GM10248 (cell line): ENCODE measurements around the gene BCAS1.
A peak's percentile ranks its signal among the peaks of the same experiment; 100 is the strongest.

Source experiments
- CTCF ChIA-PET: fragments of 300-600 bp; sonication (Branson Sonifier 250); formaldehyde crosslinking; extraction: SDS; loops from one replicate; lab custom pipeline; 2021; ENCODE audit warnings: antibody characterized with exemption; lab: Yijun Ruan, JAX
- POLR2A ChIA-PET: fragments of 350-650 bp; sonication (Branson Sonifier 250); formaldehyde crosslinking; extraction: SDS; loops from one replicate; lab custom pipeline; 2020; ENCODE audit warnings: antibody characterized with exemption; lab: Yijun Ruan, JAX
- DNase-seq: peaks from one replicate; pipeline ENCODE4 v3.0.0; 2012; ENCODE audit errors: extremely low spot score
- TF ChIP-seq, protein P1 (sequence below): IDR thresholded peaks from 2 replicates; pipeline ENCODE4 v1.5.1; 2012; ENCODE audit warnings: mild to moderate bottlenecking, low read depth; ENCODE audit errors: extremely low read depth, missing control alignments, control extremely low read depth

BCAS1 gene

DNA sequence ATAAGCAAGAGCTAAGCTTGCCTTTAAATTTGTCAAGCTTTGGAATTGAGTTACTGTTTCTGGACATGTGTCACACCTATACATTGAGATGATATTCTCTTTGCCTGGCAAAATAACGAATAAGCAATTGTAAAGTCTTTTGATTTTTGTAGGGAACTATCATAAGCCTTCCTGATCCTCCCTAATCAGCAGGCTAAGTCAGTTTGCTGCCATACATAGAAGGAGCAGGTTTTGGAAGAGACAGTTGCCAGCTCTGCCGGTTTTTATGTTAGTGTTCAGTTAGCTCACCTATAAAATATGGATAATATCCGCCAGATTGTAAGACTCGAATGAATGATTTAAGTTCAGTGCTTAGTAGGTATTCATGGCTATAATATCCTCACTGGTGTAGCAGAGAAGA is 34.4 kb upstream of the BCAS1 start:
- ChIA-PET POLR2A (no interaction called here), CTCF (interaction anchor here (0.8 to 5.6 kb wide), 18 partner anchors 9 to 546 kb away, joined by 3 to 136 read pairs (median 4); partner anchors contain the start of gene PFDN4)
- DNase-seq = no peak
- TF ChIP-seq, protein P1, sequence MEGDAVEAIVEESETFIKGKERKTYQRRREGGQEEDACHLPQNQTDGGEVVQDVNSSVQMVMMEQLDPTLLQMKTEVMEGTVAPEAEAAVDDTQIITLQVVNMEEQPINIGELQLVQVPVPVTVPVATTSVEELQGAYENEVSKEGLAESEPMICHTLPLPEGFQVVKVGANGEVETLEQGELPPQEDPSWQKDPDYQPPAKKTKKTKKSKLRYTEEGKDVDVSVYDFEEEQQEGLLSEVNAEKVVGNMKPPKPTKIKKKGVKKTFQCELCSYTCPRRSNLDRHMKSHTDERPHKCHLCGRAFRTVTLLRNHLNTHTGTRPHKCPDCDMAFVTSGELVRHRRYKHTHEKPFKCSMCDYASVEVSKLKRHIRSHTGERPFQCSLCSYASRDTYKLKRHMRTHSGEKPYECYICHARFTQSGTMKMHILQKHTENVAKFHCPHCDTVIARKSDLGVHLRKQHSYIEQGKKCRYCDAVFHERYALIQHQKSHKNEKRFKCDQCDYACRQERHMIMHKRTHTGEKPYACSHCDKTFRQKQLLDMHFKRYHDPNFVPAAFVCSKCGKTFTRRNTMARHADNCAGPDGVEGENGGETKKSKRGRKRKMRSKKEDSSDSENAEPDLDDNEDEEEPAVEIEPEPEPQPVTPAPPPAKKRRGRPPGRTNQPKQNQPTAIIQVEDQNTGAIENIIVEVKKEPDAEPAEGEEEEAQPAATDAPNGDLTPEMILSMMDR = no peak

DNA sequence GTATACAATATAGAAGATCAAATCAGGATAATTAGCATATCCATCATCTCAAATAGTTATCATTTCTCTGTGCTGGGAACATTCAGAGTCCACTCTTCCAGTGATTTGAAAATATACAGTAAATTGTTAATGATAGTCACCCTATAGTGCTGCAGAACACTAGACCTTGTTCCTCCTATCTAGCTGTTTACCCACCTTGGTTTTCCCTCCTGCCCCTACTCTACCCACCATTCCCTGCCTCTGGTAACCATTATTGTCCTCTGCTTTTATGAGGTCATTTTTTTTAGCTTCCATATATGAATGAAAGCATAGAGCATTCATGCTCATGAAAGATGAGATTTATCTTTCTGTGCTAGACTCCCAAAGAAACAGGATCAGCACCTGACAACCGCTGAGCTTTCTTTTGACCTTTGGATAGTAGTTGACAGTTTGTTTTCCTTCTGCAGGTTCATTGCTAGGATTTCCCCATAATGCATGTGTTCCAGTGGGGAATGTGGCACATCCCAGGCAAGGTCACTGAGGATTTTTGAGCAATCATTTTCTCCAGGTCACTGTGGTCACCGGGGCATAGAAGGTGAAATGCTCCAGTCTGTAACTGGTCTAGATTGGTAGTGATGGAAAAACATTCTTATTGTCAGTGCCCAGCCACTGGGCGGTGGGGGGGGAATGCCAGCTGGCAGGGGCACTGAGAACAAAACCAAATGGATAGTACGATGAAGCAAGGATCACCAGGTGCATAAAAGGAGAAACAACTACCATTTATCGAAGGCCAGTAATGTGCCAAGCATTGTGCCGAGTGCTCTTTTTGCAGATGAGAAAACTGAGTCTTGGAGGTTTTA is 33.6 kb upstream of the BCAS1 start:
- no peak for DNase-seq
- CTCF ChIA-PET = interaction anchor here (0.7 to 5.6 kb wide), 37 partner anchors 8 to 593 kb away, joined by 3 to 136 read pairs (median 3); partner anchors contain the start of gene PFDN4
- POLR2A ChIA-PET = no interaction called here
- TF ChIP-seq, protein P1 = no peak

DNA sequence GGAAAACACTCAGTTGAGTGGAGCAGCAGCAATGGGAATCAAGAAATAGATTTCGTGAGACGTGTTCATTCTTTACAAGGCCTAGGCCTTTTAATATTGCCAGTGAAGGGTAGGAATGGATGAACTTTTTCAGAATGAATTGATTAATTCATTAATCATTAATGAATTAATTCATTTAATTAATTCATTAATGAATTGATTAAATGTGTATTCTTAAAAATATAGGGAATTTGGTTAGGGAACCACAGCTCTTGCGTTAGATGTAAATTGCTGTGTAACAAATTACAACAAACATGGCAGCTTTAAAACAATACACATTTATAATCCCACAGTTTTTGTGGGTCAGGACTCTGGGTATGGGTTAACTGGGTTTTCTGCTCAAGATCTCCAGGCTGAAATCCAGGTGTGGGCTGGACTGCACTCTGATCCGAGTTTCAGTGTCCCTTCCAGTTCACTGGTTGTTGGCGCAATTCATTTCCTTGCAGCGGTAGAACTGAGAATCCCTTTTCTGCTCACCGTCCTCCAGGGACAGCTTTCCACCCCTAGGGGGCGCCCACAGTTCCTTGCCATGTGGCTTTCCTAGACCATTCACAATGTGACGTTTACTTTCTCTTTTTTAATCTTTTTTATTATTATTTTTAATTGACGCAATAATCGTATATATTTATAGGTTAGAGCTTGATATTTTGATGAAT is 32.8 kb upstream of the BCAS1 start:
- TF ChIP-seq, protein P1 = peak; percentile 80
- ChIA-PET POLR2A (no interaction called here), CTCF (interaction anchor here (0.7 to 5.6 kb wide), 37 partner anchors 8 to 592 kb away, joined by 3 to 136 read pairs (median 3); partner anchors contain the start of gene PFDN4)
- DNase-seq = peak; percentile 69

DNA sequence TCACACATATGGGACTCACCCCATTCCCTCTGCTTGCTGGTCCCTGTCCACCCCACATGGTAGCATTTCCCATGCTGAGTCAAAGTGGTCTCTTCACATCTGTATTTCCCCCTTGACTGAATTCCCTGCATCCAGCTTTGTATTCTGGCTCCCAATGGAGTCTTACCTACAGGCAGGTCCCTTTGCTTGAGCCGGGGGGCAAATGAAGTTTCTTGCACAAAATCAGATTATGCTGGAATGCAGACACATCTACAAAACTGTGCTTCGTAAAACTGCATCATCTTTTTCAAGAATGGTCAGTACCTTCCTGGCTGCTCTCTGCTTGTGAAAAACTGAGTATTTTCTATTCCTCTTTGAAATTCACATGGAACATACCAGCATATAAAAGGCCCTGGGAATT is 32.1 kb upstream of the BCAS1 start:
- DNase-seq = no peak
- POLR2A ChIA-PET = no interaction called here
- CTCF ChIA-PET = interaction anchor here (0.8 to 5.6 kb wide), 22 partner anchors 7 to 555 kb away, joined by 3 to 136 read pairs (median 4); partner anchors contain the start of gene PFDN4
- TF ChIP-seq, protein P1 = no peak

DNA sequence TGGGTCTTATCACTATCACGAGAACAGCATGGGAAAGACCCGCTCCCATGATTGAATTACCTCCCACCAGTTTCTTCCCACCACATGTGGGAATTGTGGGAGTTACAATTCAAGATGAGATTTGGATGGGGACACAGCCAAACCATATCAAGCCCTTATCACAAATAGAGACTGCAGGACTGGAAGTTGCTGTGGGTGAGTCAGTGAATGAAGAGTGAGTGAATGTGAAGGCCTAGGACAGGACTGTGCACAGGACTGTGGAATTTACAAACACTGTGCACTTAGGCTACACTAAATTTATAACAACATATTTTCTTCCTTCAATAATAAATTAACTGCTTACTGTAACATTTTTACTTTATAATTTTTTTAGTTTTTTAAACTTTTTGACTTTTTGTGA is 30.2 kb upstream of the BCAS1 start:
- POLR2A ChIA-PET = no interaction called here
- TF ChIP-seq, protein P1 = no peak
- CTCF ChIA-PET = interaction anchor here (1.3 to 3.2 kb wide), 4 partner anchors 10 to 108 kb away, joined by 5 to 32 read pairs (median 10); partner anchors contain the start of gene PFDN4
- DNase-seq = no peak

DNA sequence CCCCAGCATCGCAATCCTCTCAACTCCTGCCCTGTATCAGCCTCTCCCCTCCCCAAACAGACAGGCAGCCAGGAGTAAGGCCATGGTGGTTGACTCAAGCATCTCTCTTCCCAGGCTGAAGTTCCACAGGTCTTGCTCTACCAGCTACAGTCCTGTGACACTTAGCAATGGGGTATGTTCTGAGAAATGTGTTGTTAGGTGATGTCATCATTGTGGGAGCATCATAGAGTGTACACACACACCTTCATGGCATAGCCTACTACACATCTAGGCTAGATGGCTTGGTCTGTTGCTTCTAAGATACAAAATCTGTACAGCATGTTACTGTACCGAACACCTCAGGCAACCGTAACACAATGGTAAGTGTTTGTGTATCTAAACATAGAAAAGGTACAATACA is 29.5 kb upstream of the BCAS1 start:
- ChIA-PET POLR2A (no interaction called here), CTCF (interaction anchor here (1.1 to 3.2 kb wide), 4 partner anchors 10 to 109 kb away, joined by 4 to 32 read pairs (median 9); partner anchors contain the start of gene PFDN4)
- no peak for DNase-seq
- TF ChIP-seq, protein P1 = no peak
